ENCODE measurements around the gene RBM38. TPM values are rescaled to one million over a fixed set of nuclear protein-coding genes. Genes with fewer than 3 reads are reported as not detected.

Gene RBM38
- total and polyA plus RNA-seq, 9 of the 15 experiments (the other 6 are each of a cell fraction or from before 2014, with no cell fraction given), result 0.28 to 82.4 (median 33.2) TPM

- TF ChIP-seq DEAF1 (CRISPR knock-in tag; IDR thresholded peaks at IDR 0.05) (no peak), SNAPC5 (CRISPR knock-in tag; IDR thresholded peaks at IDR 0.05) (no peak), NCOA2 (IDR thresholded peaks at IDR 0.05; ENCODE audit: partially characterized antibody in 2 of 2) (no peak), RCOR1 (IDR thresholded peaks at IDR 0.05; ENCODE audit: borderline replicate concordance in 1 of 2, low read depth in 2 of 2, low read length in 2 of 2) (peak in 1 of 2 experiments; percentile 77; a peak in 3 of 4 replicates), ZNF77 (CRISPR knock-in tag; IDR thresholded peaks at IDR 0.05) (no peak), MAZ (CRISPR knock-in tag; conservative IDR thresholded peaks at IDR 0.05 in 1 of 2, IDR thresholded peaks at IDR 0.05 in 1 of 2) (no peak), ZBED1 (IDR thresholded peaks at IDR 0.05) (no peak), HMGN3 (IDR thresholded peaks at IDR 0.05; ENCODE audit: borderline replicate concordance, extremely low read depth, insufficient read length, low read depth, low read length) (no peak), ZBTB49 (CRISPR knock-in tag; IDR thresholded peaks at IDR 0.05; ENCODE audit: borderline replicate concordance) (no peak), KLF16 (IDR thresholded peaks at IDR 0.05) (no peak), ZNF431 (CRISPR knock-in tag; IDR thresholded peaks at IDR 0.05) (no peak), HDAC2 (IDR thresholded peaks at IDR 0.05) (peak; percentile 70), HOMEZ (CRISPR knock-in tag; IDR thresholded peaks at IDR 0.05) (no peak), FOXO4 (CRISPR knock-in tag; IDR thresholded peaks at IDR 0.05) (no peak), CBFA2T3 (IDR thresholded peaks at IDR 0.05) (peak; percentile 72), EP300 (IDR thresholded peaks at IDR 0.05; ENCODE audit: low read length) (peak; percentile 37; the same call in 1 of the 2 replicates), ZNF583 (CRISPR knock-in tag; IDR thresholded peaks at IDR 0.05) (no peak), PCBP1 (IDR thresholded peaks at IDR 0.05; ENCODE audit: low read depth, low read length, poor library complexity, severe bottlenecking) (no peak), CREB3L1 (IDR thresholded peaks at IDR 0.05; ENCODE audit: borderline replicate concordance, low read depth) (no peak), BCOR (IDR thresholded peaks at IDR 0.05) (peak; percentile 97), SMARCB1 (IDR thresholded peaks at IDR 0.05; ENCODE audit: insufficient read length, low read depth) (no peak)
Measured at GRCh38 chr20:57448764-57449354, 57.7 kb downstream of the RBM38 start (continued).
